PFSK-1 (cell line): ENCODE data around the gene CAPN5.

Source experiments
- FOXP2 ChIP-seq: optimal IDR thresholded peaks from 2 replicates; pipeline ENCODE3; 2011; ENCODE audit warnings: borderline replicate concordance, control low read depth, inconsistent platforms; ENCODE audit not compliant: insufficient read depth; ENCODE audit errors: extremely low read length, extremely low read depth
- POLR2AphosphoS5 ChIP-seq: IDR thresholded peaks from 2 replicates; pipeline ENCODE4 v1.6.1; 2012; ENCODE audit warnings: low read depth, mild to moderate bottlenecking, control low read depth, low read length, moderate library complexity
- SIN3A ChIP-seq: IDR thresholded peaks from 2 replicates; pipeline ENCODE4 v1.6.1; 2012; ENCODE audit warnings: mild to moderate bottlenecking, low read length, moderate library complexity, borderline replicate concordance; ENCODE audit not compliant: insufficient read depth
- TAF1 ChIP-seq: IDR thresholded peaks from 2 replicates; pipeline ENCODE4 v1.6.1; 2012; ENCODE audit warnings: low read length, control low read depth, borderline replicate concordance; ENCODE audit not compliant: insufficient read depth
- TF ChIP-seq, protein P1 (sequence below), 2 experiments: IDR thresholded peaks; 2 replicates each; pipeline versions ENCODE4 v1.6.1 to v1.8.0; 2011 to 2012; ENCODE audit warnings: low read depth in 2 of 2, low read length in 2 of 2, control low read depth in 1 of 2, inconsistent platforms in 1 of 2, mild to moderate bottlenecking in 1 of 2, moderate library complexity in 1 of 2; ENCODE audit not compliant: insufficient read depth in 1 of 2

CAPN5 gene

GRCh38 chr11:77127235-77127911, 60.6 kb downstream of the CAPN5 start:
- TF ChIP-seq, protein P1, sequence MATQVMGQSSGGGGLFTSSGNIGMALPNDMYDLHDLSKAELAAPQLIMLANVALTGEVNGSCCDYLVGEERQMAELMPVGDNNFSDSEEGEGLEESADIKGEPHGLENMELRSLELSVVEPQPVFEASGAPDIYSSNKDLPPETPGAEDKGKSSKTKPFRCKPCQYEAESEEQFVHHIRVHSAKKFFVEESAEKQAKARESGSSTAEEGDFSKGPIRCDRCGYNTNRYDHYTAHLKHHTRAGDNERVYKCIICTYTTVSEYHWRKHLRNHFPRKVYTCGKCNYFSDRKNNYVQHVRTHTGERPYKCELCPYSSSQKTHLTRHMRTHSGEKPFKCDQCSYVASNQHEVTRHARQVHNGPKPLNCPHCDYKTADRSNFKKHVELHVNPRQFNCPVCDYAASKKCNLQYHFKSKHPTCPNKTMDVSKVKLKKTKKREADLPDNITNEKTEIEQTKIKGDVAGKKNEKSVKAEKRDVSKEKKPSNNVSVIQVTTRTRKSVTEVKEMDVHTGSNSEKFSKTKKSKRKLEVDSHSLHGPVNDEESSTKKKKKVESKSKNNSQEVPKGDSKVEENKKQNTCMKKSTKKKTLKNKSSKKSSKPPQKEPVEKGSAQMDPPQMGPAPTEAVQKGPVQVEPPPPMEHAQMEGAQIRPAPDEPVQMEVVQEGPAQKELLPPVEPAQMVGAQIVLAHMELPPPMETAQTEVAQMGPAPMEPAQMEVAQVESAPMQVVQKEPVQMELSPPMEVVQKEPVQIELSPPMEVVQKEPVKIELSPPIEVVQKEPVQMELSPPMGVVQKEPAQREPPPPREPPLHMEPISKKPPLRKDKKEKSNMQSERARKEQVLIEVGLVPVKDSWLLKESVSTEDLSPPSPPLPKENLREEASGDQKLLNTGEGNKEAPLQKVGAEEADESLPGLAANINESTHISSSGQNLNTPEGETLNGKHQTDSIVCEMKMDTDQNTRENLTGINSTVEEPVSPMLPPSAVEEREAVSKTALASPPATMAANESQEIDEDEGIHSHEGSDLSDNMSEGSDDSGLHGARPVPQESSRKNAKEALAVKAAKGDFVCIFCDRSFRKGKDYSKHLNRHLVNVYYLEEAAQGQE (IDR thresholded peaks at IDR 0.05; ENCODE audit: insufficient read depth in 1 of 2, low read depth in 2 of 2, low read length in 2 of 2) = no peak
- TF ChIP-seq FOXP2 = no peak
- TF ChIP-seq TAF1 = no peak
- TF ChIP-seq POLR2AphosphoS5 = no peak
- TF ChIP-seq SIN3A = no peak

DNA sequence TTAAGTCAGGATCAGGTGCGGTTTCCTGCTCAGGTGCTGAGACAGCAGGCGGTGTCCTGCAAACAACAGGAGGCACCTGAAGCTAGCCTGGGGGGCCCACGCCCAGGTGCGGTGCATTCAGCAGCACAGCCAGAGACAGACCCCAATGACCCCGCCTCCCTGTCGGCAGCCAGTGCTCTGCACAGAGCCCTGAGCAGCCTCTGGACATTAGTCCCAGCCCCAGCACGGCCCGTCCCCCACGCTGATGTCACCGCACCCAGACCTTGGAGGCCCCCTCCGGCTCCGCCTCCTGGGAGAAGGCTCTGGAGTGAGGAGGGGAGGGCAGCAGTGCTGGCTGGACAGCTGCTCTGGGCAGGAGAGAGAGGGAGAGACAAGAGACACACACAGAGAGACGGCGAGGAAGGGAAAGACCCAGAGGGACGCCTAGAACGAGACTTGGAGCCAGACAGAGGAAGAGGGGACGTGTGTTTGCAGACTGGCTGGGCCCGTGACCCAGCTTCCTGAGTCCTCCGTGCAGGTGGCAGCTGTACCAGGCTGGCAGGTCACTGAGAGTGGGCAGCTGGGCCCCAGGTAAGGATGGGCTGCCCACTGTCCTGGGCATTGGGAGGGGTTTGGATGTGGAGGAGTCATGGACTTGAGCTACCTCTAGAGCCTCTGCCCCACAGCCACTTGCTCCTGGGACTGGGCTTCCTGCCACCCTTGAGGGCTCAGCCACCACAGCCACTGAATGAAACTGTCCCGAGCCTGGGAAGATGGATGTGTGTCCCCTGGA, 61.3 kb downstream of the CAPN5 start, which contains the start of gene MYO7A:
Gene MYO7A (plus strand): TSS at position 327 of the 772 bp plus-strand sequence. CDS start 2,389 bp downstream, outside the sequence.
- no peak for TF ChIP-seq POLR2AphosphoS5
- no peak for TF ChIP-seq FOXP2
- TF ChIP-seq, protein P1 (IDR thresholded peaks at IDR 0.05; ENCODE audit: insufficient read depth in 1 of 2, low read depth in 2 of 2, low read length in 2 of 2) = no peak
- no peak for TF ChIP-seq TAF1
- TF ChIP-seq SIN3A = no peak

DNA sequence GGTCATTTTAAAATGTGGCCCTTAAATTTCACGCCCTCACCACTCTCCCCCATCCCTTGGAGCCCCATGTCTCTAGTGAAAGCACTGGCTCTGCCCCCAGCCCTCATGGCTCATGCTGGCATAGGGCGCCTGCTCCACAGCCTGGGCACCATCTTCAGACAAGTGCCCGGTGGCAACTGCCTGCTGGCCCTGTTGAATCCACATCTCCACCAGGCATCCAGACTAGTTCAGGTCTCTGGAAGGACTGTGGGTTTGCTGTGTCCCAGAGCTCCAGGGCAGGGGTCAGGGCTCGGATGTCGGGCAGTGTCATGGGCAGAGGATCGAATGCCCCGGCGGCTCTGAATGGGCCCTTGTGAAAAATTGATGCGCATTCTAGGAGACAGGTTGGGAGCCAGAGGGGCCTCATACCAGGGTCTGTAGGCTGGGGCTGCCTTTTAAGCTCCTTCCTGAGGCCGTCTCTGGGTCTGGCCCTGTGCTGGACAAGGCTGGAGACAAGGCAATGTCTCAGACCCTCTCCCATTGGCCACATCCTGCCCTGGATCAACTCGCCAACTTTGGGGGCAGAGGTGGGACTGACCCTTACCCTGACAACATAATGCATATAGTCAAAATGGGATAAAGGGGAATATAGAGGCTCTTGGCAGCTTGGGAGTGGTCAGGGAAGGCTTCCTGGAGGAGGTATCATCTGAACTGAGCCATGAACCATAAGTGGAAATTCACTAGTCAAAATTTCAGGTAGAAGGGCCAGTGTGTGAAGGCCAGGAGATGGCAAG, 62.5 kb downstream of the CAPN5 start:
- no peak for TF ChIP-seq FOXP2
- TF ChIP-seq POLR2AphosphoS5 = no peak
- TF ChIP-seq TAF1 = no peak
- no peak for TF ChIP-seq SIN3A
- TF ChIP-seq, protein P1 (IDR thresholded peaks at IDR 0.05; ENCODE audit: insufficient read depth in 1 of 2, low read depth in 2 of 2, low read length in 2 of 2) = no peak

GRCh38 chr11:77129842-77130756, 63.3 kb downstream of the CAPN5 start:
- TF ChIP-seq, protein P1 (IDR thresholded peaks at IDR 0.05; ENCODE audit: insufficient read depth in 1 of 2, low read depth in 2 of 2, low read length in 2 of 2) = no peak
- no peak for TF ChIP-seq TAF1
- no peak for TF ChIP-seq SIN3A
- no peak for TF ChIP-seq FOXP2
- no peak for TF ChIP-seq POLR2AphosphoS5
